Measurements from ENCODE around the gene XPNPEP2.

The XPNPEP2 gene

DNA sequence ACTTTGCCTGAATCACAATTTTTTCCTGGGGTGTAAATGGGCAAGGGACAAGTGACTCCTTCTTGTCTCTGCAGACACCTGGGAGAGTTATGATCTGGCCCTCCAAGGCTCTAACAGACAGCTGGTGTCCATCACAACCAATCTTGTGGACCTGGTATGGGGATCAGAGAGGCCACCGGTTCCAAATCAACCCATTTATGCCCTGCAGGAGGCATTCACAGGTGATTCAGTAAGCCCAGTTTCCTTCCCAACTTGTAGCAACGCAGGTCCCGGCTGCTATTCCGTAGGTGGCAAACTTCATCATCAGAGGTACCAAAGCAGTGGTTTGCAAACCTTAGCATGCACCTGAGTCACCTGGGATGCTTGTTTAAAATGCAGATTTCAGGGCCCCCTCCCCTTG lies 8.8 kb downstream of the XPNPEP2 start:
- H3K27me3 ChIP-seq (ENCODE audit: low read depth) = no peaks in the 10 kb centered on the region; the same call in 1 of the 2 replicates

DNA sequence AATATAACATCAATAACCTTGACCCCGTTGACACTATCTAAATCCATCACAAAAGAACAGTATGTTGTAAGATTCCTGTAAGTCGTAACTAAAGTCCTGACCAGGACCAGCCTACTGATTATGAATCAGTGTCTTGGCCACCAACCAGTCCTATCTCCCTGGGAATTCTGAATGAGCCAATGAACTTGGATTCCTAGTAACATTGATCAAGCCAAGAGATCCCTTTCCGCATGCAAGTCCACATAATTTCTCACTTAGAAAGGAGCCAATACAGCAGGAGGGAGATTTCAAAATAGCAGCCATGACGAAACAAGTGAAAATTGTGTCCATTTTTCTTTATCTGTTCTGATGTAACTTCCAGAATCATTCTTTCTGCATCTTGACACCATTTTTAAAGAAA lies 9.5 kb downstream of the XPNPEP2 start:
- Histone ChIP-seq H3K27me3 (ENCODE audit: low read depth) (no peaks in the 10 kb centered on the region; the same call in 1 of the 2 replicates), H3K4me1 (no peaks in the 10 kb centered on the region), H3K9me3 (no peaks in the 10 kb centered on the region), H3K4me3 (no peak overlapping the region), H3K36me3 (replicated peaks) (no peaks in the 10 kb centered on the region)
- no peak for DNase-seq (ENCODE audit: low spot score in 2 of 2)
- in situ Hi-C loops (cut with MboI; ENCODE audit: low sequenced_read_pairs) = no loop called here

More for the DNA sequence above, 8.8 kb downstream of the XPNPEP2 start:
- H3K36me3 ChIP-seq (replicated peaks) = no peaks in the 10 kb centered on the region
- no peak overlapping the region for H3K4me3 ChIP-seq
- DNase-seq (ENCODE audit: low spot score in 2 of 2) = no peak
- in situ Hi-C loops (cut with MboI; ENCODE audit: low sequenced_read_pairs) = no loop called here
- no peaks in the 10 kb centered on the region for H3K9me3 ChIP-seq
- H3K4me1 ChIP-seq = no peaks in the 10 kb centered on the region

DNA sequence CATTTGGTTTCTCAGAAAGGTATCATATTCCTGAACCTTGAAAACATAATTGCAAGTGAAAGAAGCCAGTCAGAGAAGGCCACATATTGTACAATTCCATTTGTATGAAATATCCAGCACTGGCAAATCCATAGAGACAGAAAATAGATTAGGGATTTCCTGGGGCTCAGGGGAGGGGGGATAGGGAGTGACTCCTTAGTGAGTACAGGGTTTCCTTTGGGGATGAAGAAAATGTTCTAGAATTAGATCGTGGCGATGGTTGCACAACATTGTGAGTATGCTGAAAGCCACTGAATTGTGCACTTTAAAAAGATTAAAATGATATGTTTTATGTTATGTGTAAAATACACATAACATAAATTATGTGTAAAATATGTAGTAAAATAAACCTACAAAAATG lies 10.3 kb downstream of the XPNPEP2 start:
- no peaks in the 10 kb centered on the region for H3K36me3 ChIP-seq (replicated peaks)
- no peaks in the 10 kb centered on the region for H3K9me3 ChIP-seq
- H3K27me3 ChIP-seq (ENCODE audit: low read depth) = no peaks in the 10 kb centered on the region; the same call in 1 of the 2 replicates
- H3K4me3 ChIP-seq = no peak overlapping the region
- DNase-seq (ENCODE audit: low spot score in 2 of 2) = no peak
- in situ Hi-C loops (cut with MboI; ENCODE audit: low sequenced_read_pairs) = no loop called here
- H3K4me1 ChIP-seq = no peaks in the 10 kb centered on the region

DNA sequence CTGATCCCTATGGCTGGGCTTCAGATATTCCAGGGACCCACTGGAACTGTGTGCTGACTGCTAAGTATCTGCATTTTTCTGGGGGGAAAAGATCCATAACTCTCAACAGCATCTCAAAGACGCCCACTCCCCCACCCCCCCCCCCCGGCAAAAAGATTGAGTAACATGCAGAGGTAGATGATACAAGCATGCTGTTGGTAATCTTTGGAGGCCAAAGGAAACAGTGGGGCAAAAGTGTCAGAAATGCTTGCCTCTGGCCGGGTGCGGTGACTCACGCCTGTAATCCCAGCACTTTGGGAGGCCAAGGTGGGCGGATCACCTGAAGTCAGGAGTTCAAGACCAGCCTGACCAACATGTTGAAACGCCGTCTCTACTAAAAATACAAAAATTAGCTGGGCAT lies 12.2 kb downstream of the XPNPEP2 start:
- H3K36me3 ChIP-seq (replicated peaks) = no peaks in the 10 kb centered on the region
- DNase-seq (ENCODE audit: low spot score in 2 of 2) = no peak
- H3K27me3 ChIP-seq (ENCODE audit: low read depth) = no peaks in the 10 kb centered on the region; the same call in 1 of the 2 replicates
- in situ Hi-C loops (cut with MboI; ENCODE audit: low sequenced_read_pairs) = no loop called here
- H3K4me3 ChIP-seq = no peak overlapping the region
- H3K4me1 ChIP-seq = no peaks in the 10 kb centered on the region
- H3K9me3 ChIP-seq = no peaks in the 10 kb centered on the region

DNA sequence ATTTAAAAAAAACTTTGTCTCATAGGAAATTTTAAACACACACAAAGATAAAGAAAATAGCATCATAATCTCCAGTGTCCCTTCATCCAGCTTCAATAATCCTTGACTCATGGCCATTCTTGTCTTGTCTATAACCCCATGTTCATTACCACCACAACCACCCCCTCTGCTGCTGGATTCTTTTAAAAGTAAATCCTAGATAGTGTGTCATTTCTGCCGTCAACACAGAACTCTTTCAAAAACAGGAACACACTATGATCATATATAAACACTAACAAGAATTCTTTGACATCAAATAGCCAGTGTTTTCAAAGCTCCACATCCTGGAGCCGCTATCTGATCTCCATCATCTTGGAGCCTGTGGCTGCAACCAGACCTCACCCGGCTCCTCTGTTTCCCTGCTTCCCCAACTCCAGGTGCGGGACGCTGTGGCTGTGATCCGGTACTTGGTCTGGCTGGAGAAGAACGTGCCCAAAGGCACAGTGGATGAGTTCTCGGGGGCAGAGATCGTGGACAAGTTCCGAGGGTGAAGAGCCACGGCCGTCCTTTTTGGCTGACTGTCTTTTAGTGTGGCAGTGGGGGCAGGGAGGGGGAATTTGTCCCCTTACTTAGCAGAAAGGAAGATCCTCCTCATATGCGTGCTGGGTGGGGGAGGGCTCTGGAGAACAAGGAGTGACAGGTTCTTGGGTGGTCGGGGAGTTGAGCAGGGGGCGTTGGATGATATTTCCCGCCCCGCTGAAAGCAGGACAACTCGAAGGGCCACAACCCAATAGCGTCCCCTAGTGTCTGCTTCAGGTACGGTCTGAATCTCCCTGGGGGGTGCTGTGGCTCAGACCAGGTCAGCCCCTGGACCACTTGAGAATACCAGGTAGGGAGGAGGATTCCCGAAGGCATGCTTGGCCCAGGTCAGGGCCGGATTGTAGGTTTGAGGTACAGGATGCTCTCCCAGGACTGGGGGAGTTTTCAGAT lies 15.6 kb downstream of the XPNPEP2 start:
- Histone ChIP-seq H3K27me3 (ENCODE audit: low read depth) (no peaks in the 10 kb centered on the region; the same call in 1 of the 2 replicates), H3K4me1 (no peaks in the 10 kb centered on the region), H3K9me3 (no peaks in the 10 kb centered on the region), H3K4me3 (no peak overlapping the region), H3K36me3 (replicated peaks) (no peaks in the 10 kb centered on the region)
- DNase-seq (ENCODE audit: low spot score in 2 of 2) = peak in 1 of 2 experiments; percentile 29
- in situ Hi-C loops (cut with MboI; ENCODE audit: low sequenced_read_pairs) = no loop called here

DNA sequence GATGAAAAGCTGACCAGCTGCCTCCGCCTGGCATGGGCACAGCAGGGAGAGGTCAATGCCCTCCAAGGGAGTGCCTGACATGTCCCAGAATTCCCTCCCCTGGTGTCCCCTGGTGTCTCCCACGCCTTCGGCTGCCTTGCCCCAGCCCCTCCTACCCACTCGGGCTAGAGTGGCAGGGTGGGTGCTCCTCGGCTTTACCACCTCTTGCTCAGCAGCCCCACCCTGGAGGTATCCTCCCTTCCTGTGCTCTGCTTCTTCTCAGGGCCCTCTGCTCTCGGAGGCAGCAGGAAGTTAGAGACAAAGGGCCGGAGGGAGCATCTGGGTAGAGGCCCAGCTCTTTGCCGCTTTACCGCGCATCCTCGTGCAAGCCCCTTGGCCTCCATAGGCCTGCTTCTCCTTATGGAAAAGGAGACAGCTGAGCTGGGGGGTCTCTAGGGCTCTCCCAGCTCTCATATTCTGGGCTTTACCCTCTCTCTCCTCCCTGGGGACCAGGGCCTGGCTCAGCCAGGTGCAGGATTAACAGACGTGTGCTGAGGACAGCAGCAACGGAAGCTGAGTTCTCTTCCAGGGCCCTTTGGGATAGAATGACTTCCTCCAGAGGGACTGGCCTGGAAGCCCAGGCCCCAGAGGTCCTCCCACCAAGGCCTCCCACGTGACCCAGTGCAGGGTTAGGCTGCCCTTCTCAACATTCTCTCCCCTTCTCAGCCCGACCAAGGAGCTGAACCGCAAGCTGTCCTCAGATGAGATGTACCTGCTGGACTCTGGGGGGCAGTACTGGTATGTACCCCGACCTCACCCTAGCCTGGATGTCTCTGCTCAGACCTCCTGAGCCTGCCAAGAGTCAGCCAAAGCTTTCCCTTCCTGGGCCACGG lies 17.2 kb downstream of the XPNPEP2 start:
- in situ Hi-C loops (cut with MboI; ENCODE audit: low sequenced_read_pairs) = no loop called here
- Histone ChIP-seq H3K36me3 (replicated peaks) (no peaks in the 10 kb centered on the region), H3K9me3 (no peaks in the 10 kb centered on the region), H3K27me3 (ENCODE audit: low read depth) (no peaks in the 10 kb centered on the region), H3K4me1 (no peaks in the 10 kb centered on the region), H3K4me3 (no peak overlapping the region)
- DNase-seq (ENCODE audit: low spot score in 2 of 2) = peak in 1 of 2 experiments; percentile 33

DNA sequence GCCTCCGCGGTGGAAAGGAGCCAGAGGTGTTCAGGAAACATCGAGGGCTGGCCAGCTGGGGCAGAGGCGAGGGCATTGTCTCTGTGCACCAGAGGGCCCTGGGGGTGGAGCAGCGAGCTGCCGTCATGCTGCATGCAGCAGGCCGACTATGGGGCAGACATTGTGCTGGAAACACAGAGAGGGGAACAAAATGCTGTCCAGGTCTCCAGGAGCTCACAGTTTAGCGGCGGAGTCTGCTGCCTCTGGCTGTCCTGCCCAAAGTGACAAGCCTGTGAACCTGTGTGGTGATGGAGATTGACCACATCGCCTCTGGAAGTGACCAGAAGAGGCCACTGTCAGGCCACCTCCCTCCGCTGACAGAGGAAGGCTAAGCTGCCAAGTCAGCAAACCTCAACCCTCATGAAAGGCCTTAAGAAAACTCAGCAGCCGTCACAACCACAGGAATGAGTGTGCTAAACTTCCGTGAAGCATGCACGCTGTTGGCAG lies 20.8 kb downstream of the XPNPEP2 start:
- H3K27me3 ChIP-seq (ENCODE audit: low read depth) = no peaks in the 10 kb centered on the region
- no peak for DNase-seq (ENCODE audit: low spot score in 2 of 2)
- no peaks in the 10 kb centered on the region for H3K9me3 ChIP-seq
- no peaks in the 10 kb centered on the region for H3K4me1 ChIP-seq
- in situ Hi-C loops (cut with MboI; ENCODE audit: low sequenced_read_pairs) = no loop called here
- H3K36me3 ChIP-seq (replicated peaks) = no peaks in the 10 kb centered on the region
- no peak overlapping the region for H3K4me3 ChIP-seq

DNA sequence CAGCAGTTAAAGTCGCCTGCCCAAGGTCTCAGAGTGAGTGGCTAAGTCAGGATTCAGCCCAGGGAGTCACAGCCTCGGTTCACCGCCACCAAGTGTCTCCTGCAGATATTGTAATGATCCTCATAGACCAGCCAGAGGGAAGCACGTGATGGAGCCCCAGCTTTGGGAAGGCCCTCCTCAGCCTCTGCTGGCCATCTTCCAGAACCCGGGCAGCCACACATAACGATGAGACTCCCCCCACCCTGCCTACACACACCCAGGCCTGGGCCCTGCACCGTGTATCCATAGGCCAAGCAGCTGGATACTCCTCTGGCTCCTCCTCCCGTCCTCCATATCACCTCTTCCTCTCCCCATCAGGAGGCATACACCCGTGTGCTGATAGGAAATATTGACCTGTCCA lies 21.4 kb downstream of the XPNPEP2 start:
- in situ Hi-C loops (cut with MboI; ENCODE audit: low sequenced_read_pairs) = no loop called here
- DNase-seq (ENCODE audit: low spot score in 2 of 2) = no peak

DNA sequence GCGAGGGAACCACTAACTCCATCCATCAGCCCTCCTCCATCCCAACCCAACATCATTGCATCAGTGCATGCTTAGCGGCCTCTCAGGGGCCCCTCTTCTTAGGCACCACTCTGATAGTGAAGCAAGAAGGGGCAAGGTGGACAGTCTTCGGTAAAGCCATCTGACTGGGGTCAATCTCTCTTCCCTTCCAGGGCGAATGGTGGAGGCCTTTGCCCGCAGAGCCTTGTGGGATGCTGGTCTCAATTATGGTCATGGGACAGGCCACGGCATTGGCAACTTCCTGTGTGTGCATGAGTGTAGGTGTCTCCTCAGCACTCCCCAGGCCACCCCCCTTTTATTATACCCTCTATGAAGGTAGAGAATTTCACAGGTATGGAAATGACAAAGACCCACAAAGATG lies 22.2 kb downstream of the XPNPEP2 start:
- Histone ChIP-seq H3K36me3 (replicated peaks) (no peaks in the 10 kb centered on the region), H3K4me3 (no peak overlapping the region), H3K27me3 (ENCODE audit: low read depth) (no peaks in the 10 kb centered on the region), H3K4me1 (no peaks in the 10 kb centered on the region), H3K9me3 (no peaks in the 10 kb centered on the region)
- DNase-seq (ENCODE audit: low spot score in 2 of 2) = no peak
- in situ Hi-C loops (cut with MboI; ENCODE audit: low sequenced_read_pairs) = no loop called here

More for the DNA sequence above, 21.4 kb downstream of the XPNPEP2 start:
- Histone ChIP-seq H3K4me1 (no peaks in the 10 kb centered on the region), H3K9me3 (no peaks in the 10 kb centered on the region), H3K4me3 (no peak overlapping the region), H3K27me3 (ENCODE audit: low read depth) (no peaks in the 10 kb centered on the region), H3K36me3 (replicated peaks) (no peaks in the 10 kb centered on the region)

DNA sequence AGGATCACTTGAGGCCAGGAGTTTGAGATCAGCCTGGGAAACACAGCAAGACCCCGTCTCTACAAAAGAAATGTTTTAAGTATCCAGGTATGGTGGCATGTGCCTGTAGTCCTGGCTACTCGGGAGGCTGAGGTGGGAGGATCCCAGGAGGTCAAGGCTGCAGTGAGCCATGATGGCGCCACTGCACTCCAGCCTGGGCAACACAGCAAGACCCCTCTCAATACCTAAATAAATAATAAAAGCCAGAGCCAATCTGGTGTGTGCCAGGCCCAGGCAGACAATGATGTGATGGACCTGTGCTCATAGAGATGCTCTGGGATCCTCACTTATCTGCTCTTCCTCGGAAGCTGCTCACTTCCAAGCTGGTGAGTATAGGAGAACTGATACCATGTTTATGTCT lies 22.8 kb downstream of the XPNPEP2 start:
- Histone ChIP-seq H3K4me3 (no peak overlapping the region), H3K36me3 (replicated peaks) (no peaks in the 10 kb centered on the region), H3K9me3 (no peaks in the 10 kb centered on the region), H3K27me3 (ENCODE audit: low read depth) (no peaks in the 10 kb centered on the region), H3K4me1 (no peaks in the 10 kb centered on the region)
- in situ Hi-C loops (cut with MboI; ENCODE audit: low sequenced_read_pairs) = no loop called here
- DNase-seq (ENCODE audit: low spot score in 2 of 2) = no peak

DNA sequence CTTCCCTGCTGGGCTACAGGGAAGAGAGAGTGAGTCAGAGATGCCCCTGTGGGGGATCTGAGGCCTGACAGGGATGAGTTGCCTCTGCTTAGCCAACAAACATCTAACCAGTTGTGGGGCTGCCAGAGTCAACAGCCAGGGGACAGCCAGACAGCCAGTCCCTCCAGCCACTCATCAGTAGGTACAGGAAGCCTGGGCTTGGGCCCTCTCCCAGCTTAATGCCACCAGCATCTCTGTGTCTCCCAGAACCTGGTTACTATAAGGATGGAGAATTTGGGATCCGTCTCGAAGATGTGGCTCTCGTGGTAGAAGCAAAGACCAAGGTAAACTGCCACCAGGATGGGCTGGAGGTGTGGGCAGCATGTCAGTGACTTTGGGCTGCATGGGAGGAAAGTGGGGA lies 23.7 kb downstream of the XPNPEP2 start:
- H3K27me3 ChIP-seq (ENCODE audit: low read depth) = no peaks in the 10 kb centered on the region
- in situ Hi-C loops (cut with MboI; ENCODE audit: low sequenced_read_pairs) = no loop called here
- H3K4me1 ChIP-seq = no peaks in the 10 kb centered on the region
- no peak overlapping the region for H3K4me3 ChIP-seq
- DNase-seq (ENCODE audit: low spot score in 2 of 2) = no peak
- no peaks in the 10 kb centered on the region for H3K36me3 ChIP-seq (replicated peaks)
- H3K9me3 ChIP-seq = no peaks in the 10 kb centered on the region

DNA sequence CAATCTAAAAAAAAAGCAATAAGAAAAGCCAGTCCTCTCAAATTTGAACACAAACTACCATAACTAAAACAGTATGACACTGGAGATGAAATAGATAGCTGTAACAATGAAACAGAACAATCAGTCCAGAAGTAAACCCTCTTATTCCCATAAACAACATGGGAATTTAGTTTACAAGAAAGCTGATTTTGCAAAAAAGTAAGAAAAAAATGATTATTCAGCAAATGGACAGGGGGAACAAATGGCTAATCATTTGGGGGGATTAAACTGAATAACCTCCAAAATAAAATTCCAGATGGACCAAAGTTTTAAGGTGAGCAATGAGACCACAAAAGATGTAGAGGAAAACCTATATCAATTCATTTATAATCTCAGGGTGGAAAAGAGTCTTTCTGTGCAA lies 24.9 kb downstream of the XPNPEP2 start:
- no peaks in the 10 kb centered on the region for H3K4me1 ChIP-seq
- H3K36me3 ChIP-seq (replicated peaks) = no peaks in the 10 kb centered on the region
- no peak overlapping the region for H3K4me3 ChIP-seq
- H3K9me3 ChIP-seq = no peaks in the 10 kb centered on the region
- DNase-seq (ENCODE audit: low spot score in 2 of 2) = no peak
- H3K27me3 ChIP-seq (ENCODE audit: low read depth) = no peaks in the 10 kb centered on the region
- in situ Hi-C loops (cut with MboI; ENCODE audit: low sequenced_read_pairs) = no loop called here

DNA sequence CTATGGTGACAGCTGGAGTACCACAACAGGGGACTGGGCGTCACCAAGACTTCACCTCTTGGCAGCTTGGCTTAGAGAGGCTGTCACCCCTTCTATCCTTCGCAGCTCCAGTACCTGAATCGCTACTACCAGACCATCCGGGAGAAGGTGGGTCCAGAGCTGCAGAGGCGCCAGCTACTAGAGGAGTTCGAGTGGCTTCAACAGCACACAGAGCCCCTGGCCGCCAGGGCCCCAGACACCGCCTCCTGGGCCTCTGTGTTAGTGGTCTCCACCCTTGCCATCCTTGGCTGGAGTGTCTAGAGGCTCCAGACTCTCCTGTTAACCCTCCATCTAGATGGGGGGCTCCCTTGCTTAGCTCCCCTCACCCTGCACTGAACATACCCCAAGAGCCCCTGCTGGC lies 29.4 kb downstream of the XPNPEP2 start:
- in situ Hi-C loops (cut with MboI; ENCODE audit: low sequenced_read_pairs) = no loop called here
- DNase-seq (ENCODE audit: low spot score in 2 of 2) = no peak
- H3K27me3 ChIP-seq (ENCODE audit: low read depth) = no peaks in the 10 kb centered on the region
- H3K36me3 ChIP-seq (replicated peaks) = no peaks in the 10 kb centered on the region
- H3K4me1 ChIP-seq = no peaks in the 10 kb centered on the region
- no peak overlapping the region for H3K4me3 ChIP-seq
- H3K9me3 ChIP-seq = no peaks in the 10 kb centered on the region
